Measurements from ENCODE around the gene VWF.
"Not testable (repeated sequence)": the region's sequence is repeated elsewhere in the genome, so short reads cannot be mapped to it uniquely, and the experiment has no call there.

- TF ChIP-seq MIXL1 (CRISPR knock-in tag; IDR thresholded peaks at IDR 0.05); CBX5 (CRISPR knock-in tag; IDR thresholded peaks at IDR 0.05; ENCODE audit: borderline replicate concordance); RAD51 (IDR thresholded peaks at IDR 0.05; ENCODE audit: borderline replicate concordance); CTCF (CRISPR knock-in tag; IDR thresholded peaks at IDR 0.05); SRSF9 (IDR thresholded peaks at IDR 0.05; ENCODE audit: borderline replicate concordance, insufficient read depth, low read depth, low read length, poor library complexity, severe bottlenecking); NR1H2 (CRISPR knock-in tag; IDR thresholded peaks at IDR 0.05; ENCODE audit: borderline replicate concordance, low read depth); ERF (CRISPR knock-in tag; IDR thresholded peaks at IDR 0.05); POLR2A (IDR thresholded peaks at IDR 0.05; ENCODE audit: insufficient read depth in 1 of 2, low read depth in 2 of 2, low read length in 2 of 2); ZNF747 (CRISPR knock-in tag; IDR thresholded peaks at IDR 0.05; ENCODE audit: borderline replicate concordance); NCOA2 (CRISPR knock-in tag; IDR thresholded peaks at IDR 0.05): not testable (repeated sequence)
These were observed 108.5 kb downstream of the VWF start for GRCh38 chr12:6016004-6016403.

Measured in HepG2 (cell line).